Fibroblast of lung (primary cell): ENCODE data around the gene EDN2.

Experiments
- EZH2 ChIP-seq: IDR thresholded peaks from 2 replicates; pipeline ENCODE4 v1.5.1; 2012; ENCODE audit warnings: low read length, control low read depth, mild to moderate bottlenecking; ENCODE audit errors: missing control alignments
- TF ChIP-seq, protein P1 (sequence below), 2 donors: IDR thresholded peaks in 1 of 2; conservative IDR thresholded peaks in 1 of 2; 1 replicate in 1 of 2; 2 replicates in 1 of 2; pipeline ENCODE4 v1.5.1; 2011 to 2012; ENCODE audit warnings: low read length in 2 of 2, control low read depth in 1 of 2, inconsistent platforms in 1 of 2, low read depth in 1 of 2, mild to moderate bottlenecking in 1 of 2

DNA sequence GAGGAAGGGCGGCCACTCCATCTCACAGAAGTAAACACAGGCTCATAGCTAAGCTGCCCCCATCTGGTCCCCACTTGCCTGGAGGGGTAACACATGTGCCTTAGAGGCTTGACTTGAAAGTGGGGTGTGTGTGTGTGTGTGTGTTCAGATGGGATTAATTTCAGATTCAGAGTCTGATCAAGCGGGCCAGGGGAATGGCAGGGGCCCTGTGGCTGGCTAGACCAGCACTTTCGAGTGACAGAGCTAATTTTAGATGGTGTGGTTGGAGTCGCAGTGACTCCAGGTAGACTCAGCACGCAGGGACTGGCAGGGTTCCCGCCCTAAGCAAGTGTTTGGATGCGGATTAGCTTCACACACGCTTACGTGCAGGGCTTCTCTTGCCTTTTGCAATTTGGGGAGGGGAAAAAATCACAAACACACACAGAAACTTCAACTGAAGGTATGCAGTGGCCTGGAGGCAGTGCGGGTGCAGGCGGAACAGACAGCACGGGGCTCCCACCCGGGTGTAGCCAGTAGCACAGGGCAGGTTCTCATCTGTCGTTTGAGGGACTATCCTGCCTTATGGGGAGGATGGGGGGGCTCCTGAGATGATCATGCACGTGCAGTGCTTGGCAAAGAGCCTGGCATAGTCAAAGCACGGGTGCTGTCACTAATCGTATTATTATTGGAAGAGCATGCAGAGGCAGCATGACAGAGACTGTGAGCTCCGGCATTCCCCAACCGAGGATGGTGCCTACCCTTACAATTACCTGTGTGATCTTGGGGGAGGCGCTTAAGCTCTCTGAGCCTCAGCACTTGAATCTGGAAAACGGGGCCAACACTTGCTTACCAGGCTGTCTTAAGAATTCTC, 1.3 kb downstream of the EDN2 start:
- TF ChIP-seq, protein P1, sequence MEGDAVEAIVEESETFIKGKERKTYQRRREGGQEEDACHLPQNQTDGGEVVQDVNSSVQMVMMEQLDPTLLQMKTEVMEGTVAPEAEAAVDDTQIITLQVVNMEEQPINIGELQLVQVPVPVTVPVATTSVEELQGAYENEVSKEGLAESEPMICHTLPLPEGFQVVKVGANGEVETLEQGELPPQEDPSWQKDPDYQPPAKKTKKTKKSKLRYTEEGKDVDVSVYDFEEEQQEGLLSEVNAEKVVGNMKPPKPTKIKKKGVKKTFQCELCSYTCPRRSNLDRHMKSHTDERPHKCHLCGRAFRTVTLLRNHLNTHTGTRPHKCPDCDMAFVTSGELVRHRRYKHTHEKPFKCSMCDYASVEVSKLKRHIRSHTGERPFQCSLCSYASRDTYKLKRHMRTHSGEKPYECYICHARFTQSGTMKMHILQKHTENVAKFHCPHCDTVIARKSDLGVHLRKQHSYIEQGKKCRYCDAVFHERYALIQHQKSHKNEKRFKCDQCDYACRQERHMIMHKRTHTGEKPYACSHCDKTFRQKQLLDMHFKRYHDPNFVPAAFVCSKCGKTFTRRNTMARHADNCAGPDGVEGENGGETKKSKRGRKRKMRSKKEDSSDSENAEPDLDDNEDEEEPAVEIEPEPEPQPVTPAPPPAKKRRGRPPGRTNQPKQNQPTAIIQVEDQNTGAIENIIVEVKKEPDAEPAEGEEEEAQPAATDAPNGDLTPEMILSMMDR (conservative IDR thresholded peaks at IDR 0.05 in 1 of 2, IDR thresholded peaks at IDR 0.05 in 1 of 2; ENCODE audit: low read depth in 1 of 2, low read length in 2 of 2), result no peak
- no peak for TF ChIP-seq EZH2
